CD4-positive, alpha-beta T cell treated with Interleukin-4 for 4 hours (primary cell): Measurements from ENCODE around the gene SACM1L.

Source experiments
- DNase-seq: peaks from one replicate; pipeline ENCODE4 v3.0.0-alpha.2; 2020

The SACM1L gene

DNA sequence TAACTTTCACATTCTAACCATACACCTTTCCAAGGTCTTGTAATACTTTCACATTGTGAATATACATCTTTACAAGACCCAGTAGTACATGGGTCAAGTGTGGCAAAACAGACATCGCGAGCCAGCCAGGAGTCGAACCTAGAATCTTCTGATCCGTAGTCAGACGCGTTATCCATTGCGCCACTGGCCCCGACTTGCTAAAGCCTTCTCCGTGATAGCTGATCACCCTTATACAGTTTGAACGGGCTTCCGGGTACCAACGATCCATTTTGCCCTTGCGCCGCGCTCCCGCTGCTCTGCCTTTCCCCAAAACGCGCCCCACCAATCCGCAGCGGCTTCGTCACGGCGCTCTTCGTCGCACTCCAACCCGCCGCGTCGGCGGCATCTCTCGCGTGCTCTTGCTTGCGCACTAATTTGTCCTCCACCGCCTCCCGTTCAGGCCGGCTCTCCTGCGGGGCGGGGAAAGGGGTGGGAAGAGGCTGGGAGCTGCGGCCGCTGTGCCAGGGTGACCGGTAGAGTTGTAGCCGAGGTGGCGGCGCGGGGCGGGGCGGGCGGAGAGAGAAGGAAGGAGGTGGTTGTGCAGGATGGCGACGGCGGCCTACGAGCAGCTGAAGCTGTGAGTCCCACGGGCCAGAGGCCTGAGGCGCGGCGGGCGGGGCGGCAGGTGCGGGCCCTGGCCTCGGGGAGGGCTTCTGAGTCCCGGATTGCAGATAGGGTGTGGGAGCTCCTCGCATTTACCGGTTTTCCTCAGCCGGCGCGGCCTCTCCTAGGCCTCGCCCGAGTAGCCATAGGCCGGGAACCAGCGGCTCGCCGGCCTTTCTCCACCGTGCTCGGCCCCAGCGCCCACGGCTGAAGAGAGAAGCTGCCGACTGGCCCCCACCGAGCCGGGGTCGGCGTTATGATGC is at the start of gene SACM1L:
TSS of gene SACM1L (plus strand) at position 515 of the 905 bp plus-strand sequence. CDS start at position 585, 70 bp downstream.
- peak; percentile 98 for DNase-seq

GRCh38 chr3:45640091-45640507 is 49.1 kb upstream of the SACM1L start:
- no peak for DNase-seq

- no peak for DNase-seq
Measured at GRCh38 chr3:45640724-45641361, 48.4 kb upstream of the SACM1L start.

DNA sequence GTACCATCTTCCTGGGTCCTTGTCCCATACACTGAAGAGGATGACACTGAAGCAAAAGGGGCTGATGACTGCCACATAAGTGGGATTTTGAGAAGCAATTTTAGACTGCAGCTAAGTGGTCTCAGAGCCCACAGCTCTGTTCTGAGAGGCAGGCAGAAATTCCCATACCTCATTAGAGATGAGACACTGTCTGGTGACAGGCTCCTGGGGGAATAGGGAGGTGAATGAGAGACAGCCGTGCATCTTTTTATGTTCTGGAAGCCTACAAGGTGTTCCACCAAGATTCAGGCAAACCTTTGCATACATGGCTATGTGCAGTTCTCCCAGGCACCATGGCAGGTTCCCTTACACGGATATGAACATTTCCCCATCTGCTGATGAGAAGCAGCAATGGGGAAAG is 47.4 kb upstream of the SACM1L start:
- DNase-seq, result no peak

DNA sequence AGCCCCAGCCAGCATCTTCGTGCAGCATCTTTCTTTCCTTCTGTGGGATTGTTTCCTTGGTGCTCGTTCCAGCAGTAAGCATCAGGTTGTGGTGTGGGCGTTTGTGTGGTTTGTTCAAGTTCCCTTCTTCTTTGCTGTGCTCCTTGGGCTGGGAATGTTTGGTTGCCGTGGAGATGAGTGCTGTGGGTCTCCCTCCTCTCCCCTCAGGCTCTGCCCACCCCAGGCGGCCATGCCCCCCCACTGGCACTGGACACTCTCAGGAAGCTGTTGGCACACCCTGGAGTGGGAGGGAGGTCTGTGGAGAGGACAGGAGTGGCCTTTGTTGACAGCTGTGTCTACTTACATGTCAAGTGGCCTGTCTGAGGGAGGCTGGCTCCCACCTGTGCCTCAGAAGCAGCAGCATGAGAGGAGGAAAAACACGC is 46.5 kb upstream of the SACM1L start:
- DNase-seq, result no peak

DNA sequence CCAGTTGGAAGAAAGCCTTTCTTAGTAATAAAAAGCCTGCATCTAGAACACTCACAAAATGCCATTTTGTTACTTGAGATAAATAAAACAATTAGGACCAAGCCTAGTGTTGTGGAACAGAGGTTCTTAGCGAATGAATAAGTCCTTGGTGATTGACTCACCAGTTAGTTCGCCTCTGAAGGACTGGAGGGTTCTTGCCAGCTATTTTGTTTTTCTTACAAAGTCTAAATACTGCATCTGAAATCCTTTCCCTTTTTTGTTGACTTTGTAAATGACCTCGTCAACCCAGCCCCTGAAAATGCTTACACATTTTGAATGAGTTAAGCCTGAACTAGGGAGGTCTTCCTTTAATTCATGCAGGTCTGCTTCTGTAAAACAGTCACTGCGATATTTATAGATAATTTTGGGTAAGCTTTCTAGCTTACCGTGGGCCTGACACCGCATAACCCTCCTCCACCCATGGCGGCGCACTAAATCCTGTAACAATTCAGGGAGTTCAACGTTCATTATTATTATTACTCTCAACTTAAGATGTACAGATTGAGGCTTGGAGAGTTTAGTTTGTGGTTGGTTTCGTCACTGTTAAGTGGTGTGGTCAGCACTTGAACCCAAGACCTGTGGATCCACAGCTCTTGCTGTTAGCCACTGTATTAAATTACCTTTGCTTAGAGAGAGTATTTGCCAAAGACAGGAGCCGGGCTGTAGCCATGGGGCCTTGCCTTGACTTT is 45.0 kb upstream of the SACM1L start:
- DNase-seq, result no peak

DNA sequence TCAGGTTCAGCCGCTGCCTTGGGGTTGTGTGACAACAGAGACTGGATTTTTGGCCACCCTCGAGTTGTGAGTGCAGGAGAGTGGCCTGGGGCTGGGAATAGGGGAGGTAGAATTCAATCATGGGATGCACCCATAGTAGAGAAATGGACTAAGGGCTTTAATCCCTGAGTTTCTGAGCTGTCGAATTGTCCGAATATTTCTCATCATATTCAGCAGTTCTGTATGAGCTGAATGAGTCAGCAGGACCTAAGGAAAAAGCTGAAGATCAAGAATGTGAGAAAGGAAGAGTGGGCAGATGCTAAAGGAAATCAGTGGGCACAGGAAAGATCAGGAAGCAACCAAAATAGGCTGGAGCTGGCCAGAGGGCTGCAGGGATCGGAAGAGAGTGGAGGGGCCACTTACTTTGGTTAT is 44.4 kb upstream of the SACM1L start:
- no peak for DNase-seq

GRCh38 chr3:45646051-45646585 is 43.1 kb upstream of the SACM1L start:
- DNase-seq, result no peak

DNA sequence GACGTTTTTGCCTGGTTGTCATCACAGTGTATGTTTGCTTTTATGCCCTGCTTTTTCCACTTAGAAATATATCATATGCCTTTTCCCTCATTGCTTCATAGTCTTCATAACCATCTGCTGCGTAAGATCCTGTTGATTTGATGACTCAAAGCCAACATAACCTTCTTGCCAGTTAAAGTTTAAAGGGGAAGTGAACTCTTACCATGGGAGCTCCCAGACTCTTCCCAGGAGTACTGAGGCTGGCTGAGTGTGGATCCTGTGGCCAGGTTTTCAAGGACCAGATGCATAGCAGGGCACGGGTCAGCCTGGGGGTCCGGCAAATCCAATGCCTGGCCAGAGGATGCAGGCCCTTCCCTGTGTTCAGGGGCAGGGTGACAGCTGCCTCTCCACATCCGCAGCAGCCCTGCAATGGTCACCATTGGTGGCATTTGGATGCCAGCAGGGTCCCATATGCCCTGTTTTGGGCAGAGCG is 42.0 kb upstream of the SACM1L start:
- DNase-seq, result no peak

GRCh38 chr3:45653205-45653604 is 36.0 kb upstream of the SACM1L start:
- DNase-seq, result no peak

DNA sequence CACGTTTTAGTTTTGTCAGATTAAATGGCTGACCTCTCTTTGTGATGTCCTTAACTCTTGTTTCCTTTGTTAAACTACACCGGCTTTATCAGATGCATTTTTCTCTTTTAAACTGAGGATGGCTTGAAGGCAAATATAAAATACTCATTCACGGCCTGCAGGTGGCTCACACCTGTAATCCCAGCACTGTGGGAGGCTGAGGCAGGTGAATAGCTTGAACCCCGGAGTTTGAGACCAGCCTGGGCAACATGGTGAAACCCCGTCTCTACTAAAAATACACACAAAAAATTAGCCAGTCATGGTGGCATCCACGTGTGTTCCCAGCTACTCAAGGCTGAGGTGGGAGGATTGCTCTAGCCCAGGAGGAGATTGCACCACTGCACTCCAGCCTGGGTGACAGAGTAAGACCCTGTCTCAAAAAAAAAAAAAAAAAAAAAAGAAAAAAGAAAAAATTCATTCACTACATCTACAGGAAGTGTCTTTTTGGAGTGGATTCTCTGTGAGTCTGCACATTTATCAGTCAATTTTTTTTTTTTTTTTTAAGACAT is 34.7 kb upstream of the SACM1L start:
- no peak for DNase-seq

- DNase-seq, result no peak
Measured at GRCh38 chr3:45655906-45656305, 33.3 kb upstream of the SACM1L start.

DNA sequence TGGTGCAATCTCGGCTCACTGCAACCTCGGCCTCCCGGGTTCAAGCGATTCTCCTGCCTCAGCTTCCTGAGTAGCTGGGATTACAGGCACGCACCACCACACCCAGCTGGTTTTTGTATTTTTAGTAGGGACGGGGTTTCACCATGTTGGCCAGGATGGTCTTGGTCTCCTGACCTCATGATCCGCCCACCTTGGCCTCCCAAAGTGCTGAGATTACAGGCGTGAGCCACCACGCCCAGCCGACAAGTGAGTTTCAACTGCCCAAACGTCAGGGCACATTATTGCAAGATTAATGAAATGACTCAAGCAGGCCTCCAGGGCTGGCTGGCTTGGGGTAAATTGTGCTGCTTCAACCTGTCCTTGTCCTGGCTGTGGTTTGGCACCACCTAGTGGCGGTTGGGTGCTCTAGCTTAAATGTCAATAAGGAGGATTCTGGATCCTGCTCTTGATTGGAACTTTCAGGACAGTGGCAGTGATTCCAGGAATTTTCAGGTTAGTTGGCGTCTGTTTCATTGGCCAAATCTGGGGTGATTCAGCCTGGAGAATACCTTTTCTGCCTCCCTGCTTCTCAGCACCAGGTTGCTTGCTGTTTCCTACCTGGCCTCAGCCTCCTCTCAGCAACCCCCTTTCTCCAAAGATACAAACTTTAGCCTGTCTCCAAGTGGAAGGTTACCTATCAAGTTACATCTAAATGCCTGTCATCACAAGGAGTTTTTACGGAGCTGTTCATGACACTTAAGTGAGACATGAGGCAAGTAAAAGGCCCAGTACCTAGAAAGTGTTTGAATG is 32.4 kb upstream of the SACM1L start:
- peak; percentile 84 for DNase-seq

- DNase-seq, result no peak
Measured at GRCh38 chr3:45657853-45658252, 31.3 kb upstream of the SACM1L start.

- DNase-seq, result peak; percentile 45
Measured at GRCh38 chr3:45659661-45660566, 29.3 kb upstream of the SACM1L start.

GRCh38 chr3:45660567-45660901 is 28.7 kb upstream of the SACM1L start:
- no peak for DNase-seq

GRCh38 chr3:45664578-45664977 is 24.6 kb upstream of the SACM1L start:
- DNase-seq, result peak; percentile 81

GRCh38 chr3:45665101-45665572 is 24.1 kb upstream of the SACM1L start:
- peak; percentile 83 for DNase-seq

DNA sequence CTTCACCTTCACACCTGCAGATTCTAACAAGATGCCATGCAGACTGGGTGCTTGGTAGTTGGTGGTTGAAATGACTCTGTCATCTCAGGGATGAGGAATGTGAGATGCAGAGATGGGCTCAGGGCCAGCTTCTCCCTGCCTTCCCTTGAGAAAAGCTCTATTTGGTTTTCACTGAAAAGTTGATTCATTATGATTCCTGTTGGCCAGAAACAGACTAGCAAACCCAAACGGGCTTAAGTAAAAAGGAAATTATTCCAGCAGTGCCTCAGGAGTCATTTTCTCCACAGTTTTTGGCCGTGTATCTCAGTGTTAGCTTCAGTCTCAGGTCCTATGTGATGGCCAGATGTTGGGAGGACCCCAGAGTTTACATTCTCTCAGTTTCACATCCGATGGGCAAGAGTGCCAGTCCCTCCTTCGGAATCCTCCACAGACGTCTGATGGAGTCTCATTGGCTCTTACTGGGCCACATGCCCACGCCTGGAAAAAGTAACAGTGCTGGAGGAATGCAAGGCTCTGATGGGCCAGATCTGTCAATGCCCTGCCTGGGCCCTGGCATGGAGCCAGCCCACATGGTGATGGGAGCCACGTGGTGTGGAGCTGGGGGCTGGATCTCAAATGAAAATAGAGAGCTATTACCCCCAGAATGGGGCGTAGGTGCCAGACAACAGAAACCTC is 22.3 kb upstream of the SACM1L start:
- DNase-seq, result no peak

DNA sequence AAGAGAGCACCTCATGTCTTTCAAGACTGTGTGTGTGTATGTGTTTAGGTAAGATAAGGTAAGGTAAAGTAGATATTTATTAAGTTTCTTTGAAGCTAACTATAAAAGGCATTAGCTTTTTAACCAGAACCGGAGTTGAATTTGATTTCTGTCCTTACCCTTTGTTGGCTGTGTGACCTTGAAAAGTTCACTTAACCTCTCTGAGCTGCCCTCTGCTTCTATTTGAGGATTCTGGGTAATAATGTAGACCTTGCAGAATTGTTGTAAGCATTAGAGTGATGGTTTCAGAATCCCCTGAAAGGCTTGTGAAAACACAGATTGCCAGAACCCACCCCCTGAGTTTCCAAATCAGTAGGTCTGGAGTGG is 21.6 kb upstream of the SACM1L start:
- DNase-seq, result no peak
